Upper lobe of left lung (tissue), 4 donors: ENCODE data around the gene GALP.

ENCODE experiments used
- CTCF ChIP-seq, 6 experiments: fragments of 450-650 bp in 4 of 6; fragments of 200-600 bp in 2 of 6; sonication (generic) in 2 of 6; IDR thresholded peaks; one replicate each; pipeline ENCODE4 v1.5.1; 2016 to 2019; ENCODE audit warnings: antibody characterized with exemption in 6 of 6
- POLR2A ChIP-seq, 4 donors: fragments of 450-650 bp; IDR thresholded peaks; one replicate each; pipeline ENCODE4 v1.5.1; 2016 to 2017; ENCODE audit warnings: antibody characterized with exemption in 4 of 4, mild to moderate bottlenecking in 2 of 4

DNA sequence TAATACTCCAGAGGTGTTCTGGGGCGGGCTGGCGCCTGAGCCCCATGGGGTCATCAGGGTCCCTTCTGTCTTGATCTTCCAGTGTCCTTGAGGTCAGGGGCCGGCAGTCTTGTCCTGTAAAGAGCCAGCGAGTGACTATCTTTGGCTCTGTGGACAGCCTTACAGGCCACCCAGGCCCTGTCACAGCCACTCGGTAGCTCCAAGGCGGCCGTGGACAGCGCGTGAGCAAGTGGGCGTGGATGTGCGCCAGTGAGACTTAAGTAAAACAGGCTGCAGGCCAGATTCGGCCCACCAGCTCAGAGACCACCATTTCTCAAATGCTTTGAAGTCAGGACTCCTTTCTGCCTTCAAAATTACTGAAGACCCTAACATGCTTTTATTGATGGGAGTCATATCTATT lies 31.0 kb upstream of the GALP start:
- TF ChIP-seq CTCF (IDR thresholded peaks at IDR 0.05), result no peak
- no peak for TF ChIP-seq POLR2A (IDR thresholded peaks at IDR 0.05)
